Measurements from ENCODE around the gene PIGB.

- no peak for TF ChIP-seq EZH2 (IDR thresholded peaks at IDR 0.05)
- TF ChIP-seq POLR2AphosphoS5 (IDR thresholded peaks at IDR 0.05; ENCODE audit: borderline replicate concordance, low read depth, low read length), result peak; percentile 44; the same call in 1 of the 2 replicates
These were observed 24.1 kb downstream of the PIGB start for GRCh38 chr15:55343168-55343567.

Data from SK-N-MC (cell line).